PC-9 (cell line): ENCODE measurements around the gene FARS2. TPM values are rescaled to one million over a fixed set of nuclear protein-coding genes. Genes with fewer than 3 reads are reported as not detected.

Source experiments
- BruUV-seq: library from RNA; stranded (reverse); fragments of 400-500 nt; replicated peaks from 2 replicates; lab custom pipeline; 2021; lab: Mats Ljungman, UMichigan
- CTCF ChIA-PET: fragments of 300-600 bp; sonication (Branson Sonifier 250); formaldehyde crosslinking; loops from one replicate; lab custom pipeline; 2022; ENCODE audit warnings: antibody characterized with exemption; lab: Charles Lee
- POLR2A ChIA-PET: fragments of 300-600 bp; sonication (Branson Sonifier 250); formaldehyde crosslinking; loops from one replicate; lab custom pipeline; 2022; ENCODE audit warnings: antibody characterized with exemption; ENCODE audit not compliant: unreplicated experiment; lab: Charles Lee
- DNase-seq, 2 experiments: peaks; one replicate each; pipeline versions ENCODE4 v3.0.0 to v3.0.0-alpha.2; 2015 to 2022; ENCODE audit warnings: mixed read lengths in 1 of 2
- H2AFZ ChIP-seq: fragments of 200-600 bp; sonication (generic); 2 replicates; pipeline ENCODE4 v1.8.1; 2017; ENCODE audit warnings: antibody characterized with exemption
- H3F3A ChIP-seq: fragments of 200-600 bp; sonication (generic); 2 replicates; pipeline ENCODE4 v1.8.1; 2017; ENCODE audit warnings: antibody characterized with exemption, mild to moderate bottlenecking, low read depth; ENCODE audit not compliant: insufficient read depth
- H3K27ac ChIP-seq: fragments of 200-600 bp; sonication (generic); 2 replicates; pipeline ENCODE4 v1.6.1; 2016; ENCODE audit warnings: mixed run types
- H3K27me3 ChIP-seq: fragments of 200-600 bp; sonication (generic); 2 replicates; pipeline ENCODE4 v1.6.1; 2016; ENCODE audit warnings: low read depth, mixed run types; ENCODE audit not compliant: insufficient read depth
- H3K36me3 ChIP-seq: fragments of 200-600 bp; sonication (generic); 2 replicates; pipeline ENCODE4 v1.6.1; 2016; ENCODE audit warnings: low read depth, mixed run types
- H3K4me1 ChIP-seq: fragments of 200-600 bp; sonication (generic); replicated peaks from 2 replicates; pipeline ENCODE4 v1.6.1; 2016; ENCODE audit warnings: mixed run types; ENCODE audit not compliant: insufficient read depth
- H3K4me2 ChIP-seq: fragments of 200-600 bp; sonication (generic); 2 replicates; pipeline ENCODE4 v1.6.1; 2017; ENCODE audit warnings: mixed run types
- H3K4me3 ChIP-seq: fragments of 200-600 bp; sonication (generic); 2 replicates; pipeline ENCODE4 v1.6.1; 2016; ENCODE audit warnings: mixed run types
- H3K79me2 ChIP-seq: fragments of 200-600 bp; sonication (generic); 2 replicates; pipeline ENCODE4 v1.6.1; 2017; ENCODE audit warnings: low read depth, mixed run types
- H3K9me2 ChIP-seq: fragments of 200-600 bp; sonication (generic); 2 replicates; pipeline ENCODE4 v1.8.1; 2017; ENCODE audit warnings: mild to moderate bottlenecking; ENCODE audit not compliant: insufficient read depth
- H3K9me3 ChIP-seq: fragments of 200-600 bp; sonication (generic); 2 replicates; pipeline ENCODE4 v1.8.1; 2016; ENCODE audit warnings: low read depth; ENCODE audit not compliant: insufficient read depth
- H4K20me1 ChIP-seq: fragments of 200-600 bp; sonication (generic); 2 replicates; pipeline ENCODE4 v1.8.1; 2017; ENCODE audit not compliant: insufficient read depth
- CTCF ChIP-seq: fragments of 200-600 bp; sonication (generic); conservative IDR thresholded peaks from 2 replicates; pipeline ENCODE4 v1.6.1; 2017; ENCODE audit warnings: mixed run types, antibody characterized with exemption, mild to moderate bottlenecking, moderate library complexity
- EZH2 ChIP-seq: fragments of 200-600 bp; sonication (generic); IDR thresholded peaks from 2 replicates; pipeline ENCODE4 v1.8.0; 2017; ENCODE audit warnings: antibody characterized with exemption, low read depth
- intact Hi-C: fragments of 100-400 bp; cut with micrococcal nuclease; formaldehyde crosslinking; loops from one replicate; pipeline ENCODE4 v1.10.0; 2022; ENCODE audit not compliant: unreplicated experiment
- total RNA-seq: library from RNA; stranded (reverse); gene quantifications from 2 replicates; pipeline ENCODE4 v1.2.3, GENCODE V29; 2021

The FARS2 gene
- total RNA-seq, 1 experiment from 2014 or later = 26.7 TPM

- H3K4me1 ChIP-seq = no peaks in the 10 kb centered on the region
- no peaks in the 10 kb centered on the region for H3K36me3 ChIP-seq
- DNase-seq = no peak
- H3K27ac ChIP-seq = no peak overlapping the region
- H3K4me3 ChIP-seq = no peak overlapping the region
- no peak overlapping the region for H3K4me2 ChIP-seq
- H3K27me3 ChIP-seq = no peaks in the 10 kb centered on the region
- no peaks in the 10 kb centered on the region for H3K9me3 ChIP-seq
- H3K9me2 ChIP-seq = no peaks in the 10 kb centered on the region
- POLR2A ChIA-PET = no interaction called here
- intact Hi-C loops = no loop called here
- H2AFZ ChIP-seq = no peak overlapping the region
- CTCF ChIA-PET = no interaction called here
- H4K20me1 ChIP-seq = no peaks in the 10 kb centered on the region
- H3K79me2 ChIP-seq = no peaks in the 10 kb centered on the region
- no peaks in the 10 kb centered on the region for H3F3A ChIP-seq
- no TSS peak for BruUV-seq
- TF ChIP-seq EZH2 = no peak
- TF ChIP-seq CTCF = no peak
Measured at GRCh38 chr6:5484692-5485091, 223.4 kb downstream of the FARS2 start.

DNA sequence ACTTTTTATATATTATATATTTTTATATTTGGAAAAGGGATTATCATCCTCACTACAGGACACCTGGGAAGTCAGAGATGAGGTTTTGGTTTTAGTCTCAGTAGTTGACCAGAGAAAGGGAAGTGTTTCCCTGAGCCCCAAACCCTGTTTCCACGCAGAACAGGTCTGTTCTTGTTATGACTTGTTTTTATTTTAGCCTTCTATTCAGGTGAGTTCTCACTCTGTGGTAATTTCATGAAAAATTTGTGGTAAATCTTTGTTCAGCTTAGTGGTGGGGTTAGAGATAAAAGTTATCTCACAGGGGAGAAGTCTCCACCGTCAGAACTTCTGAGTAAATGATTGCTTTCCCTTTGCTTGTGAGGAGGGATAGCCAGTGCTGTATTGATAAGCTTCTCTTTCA is 224.9 kb downstream of the FARS2 start:
- Histone ChIP-seq H3K9me3 (no peaks in the 10 kb centered on the region), H3K36me3 (no peaks in the 10 kb centered on the region), H3K9me2 (no peaks in the 10 kb centered on the region), H2AFZ (no peak overlapping the region), H3K4me1 (no peaks in the 10 kb centered on the region), H4K20me1 (no peaks in the 10 kb centered on the region), H3K27ac (no peak overlapping the region), H3K4me2 (no peak overlapping the region), H3K79me2 (no peaks in the 10 kb centered on the region), H3K27me3 (no peaks in the 10 kb centered on the region), H3F3A (no peaks in the 10 kb centered on the region), H3K4me3 (no peak overlapping the region)
- ChIA-PET CTCF (interaction anchor here (0.9 kb wide), 1 partner anchor 15 kb away, joined by 3 read pairs; no protein-coding TSS in a partner anchor), POLR2A (no interaction called here)
- intact Hi-C loops = no loop called here
- DNase-seq = no peak
- no TSS peak for BruUV-seq
- TF ChIP-seq CTCF (no peak), EZH2 (no peak)

DNA sequence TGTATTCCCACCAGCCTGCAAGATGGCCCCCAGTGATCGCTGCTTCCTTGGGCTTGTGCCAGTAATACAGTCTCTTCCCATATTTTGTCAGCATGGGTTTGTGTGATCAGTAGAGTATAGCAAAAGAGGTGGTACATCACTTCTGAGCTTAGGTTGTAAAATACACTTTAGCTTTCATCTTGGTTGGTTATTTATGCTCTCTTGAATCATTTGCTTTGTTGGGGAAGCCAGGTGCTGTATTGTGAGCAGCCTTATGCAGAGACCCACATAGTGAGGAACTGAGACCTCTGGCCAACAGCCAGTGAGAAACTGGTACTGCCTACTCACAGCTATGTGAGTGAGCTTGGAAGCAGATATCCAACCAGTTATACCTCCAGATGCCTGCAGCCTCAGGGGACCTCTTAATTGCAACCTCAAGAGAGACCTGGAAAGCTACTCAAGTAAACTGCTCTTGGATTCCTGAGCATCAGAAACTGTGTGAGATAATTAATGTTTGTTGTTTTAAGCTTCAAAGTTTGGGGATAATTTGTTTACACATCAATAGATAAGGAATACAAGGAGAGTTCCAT is 229.3 kb downstream of the FARS2 start:
- no peaks in the 10 kb centered on the region for H3K4me1 ChIP-seq
- BruUV-seq = no TSS peak
- H3K27ac ChIP-seq = no peak overlapping the region
- no peaks in the 10 kb centered on the region for H3K27me3 ChIP-seq
- H3K4me3 ChIP-seq = no peak overlapping the region
- H3K9me3 ChIP-seq = no peaks in the 10 kb centered on the region
- TF ChIP-seq CTCF = no peak
- TF ChIP-seq EZH2 = no peak
- no peaks in the 10 kb centered on the region for H3K9me2 ChIP-seq
- no peak overlapping the region for H2AFZ ChIP-seq
- H3K36me3 ChIP-seq = no peaks in the 10 kb centered on the region
- ChIA-PET CTCF (interaction anchor here (0.6 kb wide), 1 partner anchor 23 kb away, joined by 3 read pairs; no protein-coding TSS in a partner anchor), POLR2A (no interaction called here)
- H3K4me2 ChIP-seq = no peak overlapping the region
- intact Hi-C loops = no loop called here
- DNase-seq = no peak
- H3F3A ChIP-seq = no peaks in the 10 kb centered on the region
- no peaks in the 10 kb centered on the region for H3K79me2 ChIP-seq
- no peaks in the 10 kb centered on the region for H4K20me1 ChIP-seq
